HG02943 (cell line): ENCODE results near the gene NME7.
"Not testable (repeated sequence)": the region's sequence is repeated elsewhere in the genome, so short reads cannot be mapped to it uniquely, and the experiment has no call there.

Experiments used
- ATAC-seq: cut with Tn5 transposase; IDR thresholded peaks from one replicate; pipeline ENCODE4 v1.9.1; 2021; ENCODE audit warnings: mild to moderate bottlenecking, low read depth, moderate library complexity; ENCODE audit not compliant: unreplicated experiment

The NME7 gene

GRCh38 chr1:169308313-169309039, 59.1 kb downstream of the NME7 start:
- no peak for ATAC-seq

DNA sequence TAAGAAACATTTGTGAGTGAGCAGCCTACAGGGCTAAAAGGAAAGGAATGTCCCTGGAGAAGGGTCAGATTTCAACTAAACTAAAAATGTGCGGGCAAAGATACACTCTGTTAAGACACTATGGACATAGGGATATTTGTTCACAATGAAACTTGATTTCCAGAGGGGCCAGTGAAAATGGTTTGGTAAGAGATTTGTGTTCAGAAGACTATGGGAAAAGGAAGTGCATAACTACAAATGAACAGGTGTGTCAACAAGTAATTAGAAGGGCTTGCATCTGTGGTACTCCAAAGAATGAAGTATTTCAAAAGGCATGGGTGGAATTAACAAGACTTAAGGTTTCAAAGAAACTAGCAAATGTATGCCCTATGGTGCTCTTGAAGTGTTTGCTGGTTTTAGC, 60.4 kb downstream of the NME7 start:
- ATAC-seq: no peak

GRCh38 chr1:169305948-169306347, 61.6 kb downstream of the NME7 start:
- ATAC-seq: no peak

GRCh38 chr1:169305356-169305755, 62.2 kb downstream of the NME7 start:
- no peak for ATAC-seq

DNA sequence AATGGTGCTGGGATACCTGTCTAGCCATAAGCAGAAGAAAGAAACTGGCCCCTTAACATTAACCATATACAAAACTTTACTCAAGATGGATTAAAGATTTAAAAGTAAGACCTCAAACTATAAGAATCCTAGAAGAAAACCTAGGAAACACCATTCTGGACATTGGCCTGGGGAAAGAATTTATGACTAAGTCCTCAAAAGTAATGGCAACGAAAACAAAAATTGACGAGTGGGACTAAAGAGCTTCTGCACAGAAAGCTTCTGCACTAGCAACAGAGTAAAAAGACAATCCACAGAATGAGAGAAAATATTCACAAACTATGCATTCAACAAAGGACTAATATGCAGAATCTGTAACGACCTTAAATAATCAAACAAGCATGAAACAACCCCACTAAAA, 66.7 kb downstream of the NME7 start:
- no peak for ATAC-seq

GRCh38 chr1:169298441-169298840, 69.2 kb downstream of the NME7 start:
- ATAC-seq: no peak

DNA sequence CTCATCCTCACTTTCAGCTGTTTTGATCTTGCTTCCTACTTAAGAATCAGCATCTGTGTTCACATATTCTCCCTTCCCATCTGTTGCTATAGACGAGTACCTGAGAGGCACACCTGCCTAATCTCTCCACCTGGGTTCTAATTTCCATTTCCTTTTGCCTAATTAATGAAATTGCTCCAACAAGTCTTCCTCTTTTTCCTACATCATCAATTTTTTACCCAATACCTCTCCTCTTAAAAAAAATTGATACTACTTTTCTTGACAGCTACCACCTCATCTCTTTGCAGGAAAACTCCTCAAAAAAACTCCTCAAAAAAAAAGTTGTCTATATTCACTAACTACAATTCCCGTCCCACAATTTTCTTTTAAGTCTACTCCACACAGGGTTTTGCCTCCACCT, 71.8 kb downstream of the NME7 start:
- ATAC-seq: no peak

- no peak for ATAC-seq
These were observed 72.2 kb downstream of the NME7 start for GRCh38 chr1:169295425-169295824.

GRCh38 chr1:169289016-169289415, 78.6 kb downstream of the NME7 start:
- no peak for ATAC-seq

DNA sequence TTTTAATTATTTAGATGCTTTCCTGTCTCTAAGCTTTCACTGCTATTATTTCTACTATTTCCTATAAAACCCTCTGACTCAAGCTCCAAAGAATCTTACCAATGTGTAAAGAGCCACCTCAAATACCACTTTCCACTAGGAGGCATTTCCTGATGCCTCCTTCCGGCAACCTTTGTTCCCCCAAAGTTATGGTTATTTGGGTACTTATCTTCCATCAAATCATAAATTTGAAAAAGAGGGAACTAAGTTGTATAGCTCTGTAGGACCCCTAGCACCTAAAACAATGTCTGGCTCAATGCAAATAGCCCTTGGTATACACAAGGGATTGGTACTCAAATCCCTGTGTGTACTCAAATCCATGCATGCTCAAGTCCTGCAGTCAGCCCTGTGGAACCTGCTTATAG, 79.6 kb downstream of the NME7 start:
- no peak for ATAC-seq

DNA sequence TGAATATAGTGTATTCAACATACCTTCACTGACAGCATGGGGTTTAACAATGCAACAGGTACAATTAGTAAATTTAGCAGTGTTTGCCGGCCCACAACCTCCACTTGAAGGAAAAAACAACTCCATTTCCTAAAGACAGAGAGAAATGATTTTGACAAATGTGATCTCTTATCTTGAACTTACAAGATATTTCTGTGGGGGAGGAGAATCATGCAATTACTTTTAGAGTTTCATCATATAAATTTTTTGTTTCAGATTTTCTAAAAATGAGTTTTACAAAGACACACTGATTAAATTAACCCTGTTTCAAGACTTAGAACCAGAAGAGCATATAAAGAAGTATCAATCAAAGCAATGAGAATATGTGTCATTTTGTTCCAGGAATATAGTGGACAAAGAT, 80.3 kb downstream of the NME7 start:
- ATAC-seq: no peak

GRCh38 chr1:169281562-169281961, 86.0 kb downstream of the NME7 start:
- not testable (repeated sequence) for ATAC-seq

DNA sequence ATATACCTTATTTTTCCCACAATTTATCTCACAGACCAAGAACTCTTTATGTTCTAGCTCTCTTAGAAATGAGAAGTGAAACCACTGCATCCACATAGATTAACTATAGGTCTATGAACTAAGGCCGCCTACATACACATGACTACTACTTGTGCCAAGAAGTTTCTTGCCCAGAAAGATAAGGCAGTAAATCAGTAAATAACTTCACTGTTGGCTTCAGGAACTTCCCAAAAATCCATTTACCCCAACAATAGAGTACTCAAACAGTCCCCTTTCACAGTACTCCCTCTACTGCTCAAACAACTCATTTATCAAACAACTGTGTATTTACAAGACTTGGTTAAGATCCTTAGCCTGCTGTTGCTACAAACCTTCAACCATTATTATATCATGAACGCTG, 96.5 kb downstream of the NME7 start:
- no peak for ATAC-seq

DNA sequence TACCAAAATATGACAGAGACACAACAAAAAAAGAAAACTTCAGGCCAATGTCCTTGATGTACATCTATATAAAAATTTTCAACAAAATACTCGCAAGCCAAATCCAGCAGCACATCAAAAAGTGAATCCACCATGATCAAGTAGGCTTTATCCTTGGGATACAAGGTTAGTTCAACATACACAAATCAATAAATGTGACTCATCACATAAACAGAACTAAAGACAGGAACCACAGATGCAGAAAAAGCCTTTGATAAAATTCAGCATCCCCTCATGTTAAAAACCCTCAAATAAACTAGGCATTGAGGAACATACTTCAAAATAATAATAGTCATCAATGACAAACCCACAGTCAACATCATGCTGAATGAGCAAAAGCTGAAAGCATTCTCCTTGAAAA, 101.5 kb downstream of the NME7 start:
- no peak for ATAC-seq

DNA sequence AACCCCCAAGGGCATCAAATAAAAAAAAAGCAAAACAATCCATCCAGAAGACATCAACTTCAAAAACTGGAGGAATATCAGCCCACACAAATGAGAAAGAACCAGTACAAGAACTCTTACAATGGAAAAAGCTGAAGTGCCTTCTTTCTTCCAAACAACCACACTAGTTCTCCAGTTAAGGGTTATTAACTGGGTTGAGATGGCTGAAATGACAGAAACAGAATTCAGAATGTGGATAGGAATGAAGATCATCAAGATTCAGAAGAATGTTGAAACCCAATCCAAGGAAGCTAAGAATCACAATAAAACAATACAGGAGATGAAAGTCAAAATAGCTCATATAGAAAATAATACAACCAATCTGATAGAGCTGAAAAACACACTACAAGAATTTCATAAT, 104.5 kb downstream of the NME7 start:
- ATAC-seq: no peak

GRCh38 chr1:169261884-169262283, 105.7 kb downstream of the NME7 start:
- no peak for ATAC-seq

DNA sequence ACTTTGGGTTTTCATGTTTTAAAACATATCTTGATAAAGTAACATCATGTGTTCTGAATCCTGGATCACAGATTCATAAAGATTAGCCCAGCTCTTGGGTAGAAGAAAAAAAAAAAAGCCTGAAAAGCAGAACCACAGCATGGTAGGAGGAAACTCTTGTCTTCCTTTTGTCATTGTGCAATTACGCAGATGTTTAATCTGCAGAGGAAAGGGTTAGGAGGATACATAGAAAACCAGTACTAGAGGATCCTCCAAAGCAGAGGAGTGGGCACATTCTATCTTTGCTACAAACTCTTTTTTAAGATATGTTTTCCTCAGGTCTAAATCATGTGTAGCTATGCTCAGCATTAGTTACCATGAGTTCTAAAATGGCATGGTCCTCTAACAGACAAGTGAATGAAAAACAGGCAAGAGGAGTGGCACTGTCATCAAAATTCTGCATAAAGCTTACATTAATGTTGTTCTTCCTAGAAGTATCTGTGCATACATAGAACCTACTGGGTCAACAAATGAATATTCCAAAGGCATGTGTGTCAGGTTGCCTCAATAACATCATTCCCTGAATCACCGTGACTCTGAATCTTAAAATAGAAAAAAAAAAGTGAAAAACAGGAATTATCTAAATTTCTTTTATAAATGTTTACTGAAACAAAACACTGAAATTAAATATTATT, 107.0 kb downstream of the NME7 start:
- ATAC-seq: no peak

DNA sequence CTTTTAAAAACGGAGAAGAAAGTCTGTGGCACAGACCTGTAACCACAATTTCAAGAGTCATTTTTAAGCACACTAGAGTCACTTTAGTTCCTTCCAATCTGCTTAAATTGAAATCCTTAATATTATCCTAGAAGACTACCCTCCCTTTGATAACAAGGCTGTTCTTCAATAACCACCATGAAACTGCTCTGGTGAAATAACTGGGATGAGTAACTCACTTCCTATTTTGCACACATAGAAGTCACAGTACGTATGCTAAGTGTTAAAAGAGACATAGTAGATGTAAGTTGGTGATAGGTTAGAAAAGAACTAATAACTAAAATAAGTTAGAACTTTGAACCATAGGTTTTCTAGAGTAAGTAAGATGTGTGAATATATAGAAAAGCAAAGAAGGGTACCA, 107.8 kb downstream of the NME7 start:
- ATAC-seq: no peak

DNA sequence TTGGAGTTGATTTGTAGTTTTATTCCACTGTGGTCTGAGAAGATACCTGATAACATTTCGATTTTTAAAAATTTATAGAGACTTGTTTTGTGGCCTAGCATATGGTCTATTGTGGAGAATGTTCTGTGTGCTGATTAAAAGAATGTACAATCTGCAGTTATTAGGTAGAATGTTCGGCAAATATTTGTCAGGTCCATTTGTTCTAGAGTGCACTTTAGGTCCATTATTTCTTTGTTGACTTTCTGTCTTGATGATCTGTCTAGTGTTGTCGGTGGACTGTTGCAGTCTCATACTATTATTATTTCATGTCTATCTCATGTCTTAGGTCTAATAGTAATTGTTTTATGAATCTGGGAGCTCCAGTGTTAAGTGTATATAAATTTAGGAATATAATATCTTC, 116.8 kb downstream of the NME7 start:
- no peak for ATAC-seq

DNA sequence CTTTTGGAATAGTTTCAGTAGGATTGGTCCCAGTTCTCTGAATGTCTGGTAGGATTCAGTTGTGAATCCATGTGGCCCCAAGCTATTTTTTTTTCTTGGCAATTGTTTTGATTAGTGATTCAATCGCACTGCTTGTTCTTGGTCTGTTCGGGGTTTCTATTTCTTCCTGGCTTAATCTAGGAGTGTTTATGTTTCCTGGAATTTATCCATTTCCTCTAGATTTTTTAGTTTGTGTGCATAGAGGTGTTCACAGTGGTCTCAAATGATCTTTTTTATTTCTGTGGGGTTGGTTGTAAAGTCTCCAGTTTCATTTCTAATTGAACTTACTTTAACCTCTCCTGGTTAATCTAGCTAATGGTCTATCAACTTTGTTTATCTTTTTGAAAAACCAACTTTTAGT, 117.6 kb downstream of the NME7 start:
- ATAC-seq: no peak

- no peak for ATAC-seq
These were observed 118.0 kb downstream of the NME7 start for GRCh38 chr1:169249611-169250010.

- no peak for ATAC-seq
These were observed 121.9 kb downstream of the NME7 start for GRCh38 chr1:169245706-169246105.
